Adrenal gland (tissue), 12 donors: ENCODE measurements around the gene SLC35A2. TPM values are rescaled to one million over a fixed set of nuclear protein-coding genes. Genes with fewer than 3 reads are reported as not detected.

ENCODE experiments used
- DNase-seq, 7 donors: peaks; one replicate each; pipeline ENCODE4 v3.0.0-alpha.2; 2019 to 2020
- H3K27ac ChIP-seq, 5 donors: fragments of 200-600 bp; sonication (generic) in 4 of 5; 1 replicate in 3 of 5; 2 replicates in 2 of 5; pipeline versions ENCODE4 v1.5.1 to v1.8.0; 2016 to 2020; ENCODE audit warnings: mild to moderate bottlenecking in 1 of 5
- H3K27me3 ChIP-seq: fragments of 200-600 bp; 2 replicates; pipeline ENCODE4 v1.8.0; 2021
- H3K36me3 ChIP-seq, 2 donors: fragments of 200-600 bp; replicated peaks in 1 of 2; 1 replicate in 1 of 2; 2 replicates in 1 of 2; pipeline versions ENCODE4 v1.5.1 to v1.8.0; 2018 to 2022
- H3K4me1 ChIP-seq, 2 donors: fragments of 200-600 bp; replicated peaks in 1 of 2; 1 replicate in 1 of 2; 2 replicates in 1 of 2; pipeline versions ENCODE4 v1.5.1 to v1.8.0; 2018 to 2021
- H3K4me3 ChIP-seq, 4 donors: fragments of 200-600 bp; sonication (generic) in 3 of 4; one replicate each; pipeline ENCODE4 v1.5.1; 2016 to 2018
- H3K9me3 ChIP-seq, 3 donors: fragments of 200-600 bp; sonication (generic) in 1 of 3; replicated peaks in 1 of 3; 1 replicate in 2 of 3; 2 replicates in 1 of 3; pipeline versions ENCODE4 v1.5.1 to v1.8.0; 2016 to 2021
- POLR2A ChIP-seq, 2 donors: fragments of 450-650 bp; IDR thresholded peaks; one replicate each; pipeline ENCODE4 v1.6.1; 2017; ENCODE audit warnings: antibody characterized with exemption in 2 of 2, mild to moderate bottlenecking in 2 of 2, moderate library complexity in 1 of 2
- WGBS, 4 donors: extraction: QIAGEN DNeasy Blood & Tissue Kit in 2 of 4; methylation state at CpG; one replicate each; pipeline versions ENCODE4 v1.1.5 to v1.1.7; 2013 to 2017; 5-methylcytosine and 5-hydroxymethylcytosine counted together
- intact Hi-C, 2 donors: fragments of 100-400 bp; cut with DNase I; formaldehyde crosslinking; loops; one replicate each; pipeline versions ENCODE4 v1.14.1 to v1.15.0; 2022 to 2023
- polyA plus RNA-seq, 3 donors: library from polyadenylated mRNA; stranded (reverse); fragments of 200-250 nt in 2 of 3; fragments of 350-450 nt in 1 of 3; fragmentation: Illumina TruSeq in 1 of 3; extraction: RNeasy Lipid Tissue Mini Kit (QIAGEN cat#74804) in 1 of 3; gene quantifications; one replicate each; pipeline ENCODE4 v1.2.3, GENCODE V29; 2013 to 2014
- total RNA-seq, 9 donors: library from RNA; depleted of rRNA in 4 of 9; stranded (reverse); fragments of >200 nt in 4 of 9; fragments of 120-200 nt in 1 of 9; fragmentation: NEBNext Ultra II Directional in 1 of 9; extraction: Animal tissue kit (Norgen Biotek cat#: 25700) in 1 of 9; gene quantifications; one replicate each; pipeline versions ENCODE4 v1.1.0 to v1.2.4, GENCODE V29; 2013 to 2023
- TF ChIP-seq, protein P1 (sequence below), 6 experiments: fragments of 450-650 bp in 4 of 6; fragments of 200-600 bp in 2 of 6; sonication (generic) in 1 of 6; IDR thresholded peaks; 1 replicate in 5 of 6; 2 replicates in 1 of 6; pipeline versions ENCODE4 v1.5.1 to v1.8.0; 2016 to 2021; ENCODE audit warnings: antibody characterized with exemption in 6 of 6, mild to moderate bottlenecking in 2 of 6, moderate library complexity in 1 of 6
- donor health status: healthy with polysubstance abuse.
- donor health status: Bipolar disorder and iron deficiency.
- donor health status: DM: yes; HTN: yes; CAD: no.
- donor health status: DM: no; HTN: no; CAD: no.
- donor health status: DM: no; HTN: no; CAD: no.
- donor health status: DM: yes; HTN: yes; CAD: no.

Gene SLC35A2
- total and polyA plus RNA-seq, 12 donors, result 5.1 to 59.7 (median 31.9) TPM

DNA sequence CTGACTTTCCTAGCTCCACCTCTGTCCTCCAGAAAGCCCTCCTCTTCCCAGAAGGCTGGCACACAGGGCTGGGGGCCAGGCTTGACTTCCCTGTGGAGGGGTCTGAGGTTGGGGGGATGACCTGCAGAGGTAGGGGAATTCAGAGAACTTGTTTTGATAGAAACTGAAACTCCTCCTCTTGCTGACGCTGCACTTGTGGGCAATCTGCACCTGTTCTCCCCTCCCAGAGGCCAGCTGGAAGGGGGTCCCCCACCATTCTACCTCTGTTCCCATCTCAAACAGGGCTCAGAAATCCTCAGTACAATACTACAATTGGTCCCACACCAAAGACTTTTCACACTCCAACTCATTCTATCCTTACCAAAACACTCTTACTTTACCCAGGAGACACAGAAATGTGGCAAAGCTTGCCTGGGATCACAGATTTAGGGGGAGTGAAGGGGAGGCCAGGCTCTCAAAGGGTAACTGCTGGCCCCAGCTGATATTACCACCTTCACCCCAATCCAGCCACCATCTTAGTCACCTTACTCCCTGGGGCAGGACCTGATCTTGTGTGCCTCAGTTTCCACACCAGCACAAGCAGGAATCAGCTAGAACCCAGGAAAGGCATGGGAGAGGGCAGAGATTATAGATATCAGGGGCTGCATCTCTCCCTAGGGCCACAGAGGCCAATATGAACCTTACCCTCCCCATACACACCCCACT, 27.4 kb upstream of the SLC35A2 start:
- 50 to 79% (median 63%) methylated on average over 1 of the region's 1 CpG for WGBS, 4 donors
- H3K27ac ChIP-seq, result no peak overlapping the region
- H3K4me1 ChIP-seq, result peaks cover 0 to 21% of the 10 kb centered on the region in 2 donors
- no peaks in the 10 kb centered on the region for H3K27me3 ChIP-seq
- no peak overlapping the region for H3K4me3 ChIP-seq
- DNase-seq, result no peak
- H3K36me3 ChIP-seq, result peaks cover 0 to 9% of the 10 kb centered on the region in 2 donors
- no peak for TF ChIP-seq POLR2A (IDR thresholded peaks at IDR 0.05)
- TF ChIP-seq, protein P1, sequence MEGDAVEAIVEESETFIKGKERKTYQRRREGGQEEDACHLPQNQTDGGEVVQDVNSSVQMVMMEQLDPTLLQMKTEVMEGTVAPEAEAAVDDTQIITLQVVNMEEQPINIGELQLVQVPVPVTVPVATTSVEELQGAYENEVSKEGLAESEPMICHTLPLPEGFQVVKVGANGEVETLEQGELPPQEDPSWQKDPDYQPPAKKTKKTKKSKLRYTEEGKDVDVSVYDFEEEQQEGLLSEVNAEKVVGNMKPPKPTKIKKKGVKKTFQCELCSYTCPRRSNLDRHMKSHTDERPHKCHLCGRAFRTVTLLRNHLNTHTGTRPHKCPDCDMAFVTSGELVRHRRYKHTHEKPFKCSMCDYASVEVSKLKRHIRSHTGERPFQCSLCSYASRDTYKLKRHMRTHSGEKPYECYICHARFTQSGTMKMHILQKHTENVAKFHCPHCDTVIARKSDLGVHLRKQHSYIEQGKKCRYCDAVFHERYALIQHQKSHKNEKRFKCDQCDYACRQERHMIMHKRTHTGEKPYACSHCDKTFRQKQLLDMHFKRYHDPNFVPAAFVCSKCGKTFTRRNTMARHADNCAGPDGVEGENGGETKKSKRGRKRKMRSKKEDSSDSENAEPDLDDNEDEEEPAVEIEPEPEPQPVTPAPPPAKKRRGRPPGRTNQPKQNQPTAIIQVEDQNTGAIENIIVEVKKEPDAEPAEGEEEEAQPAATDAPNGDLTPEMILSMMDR (IDR thresholded peaks at IDR 0.05), result no peak
- no peaks in the 10 kb centered on the region for H3K9me3 ChIP-seq
- intact Hi-C loops, result no loop called here

DNA sequence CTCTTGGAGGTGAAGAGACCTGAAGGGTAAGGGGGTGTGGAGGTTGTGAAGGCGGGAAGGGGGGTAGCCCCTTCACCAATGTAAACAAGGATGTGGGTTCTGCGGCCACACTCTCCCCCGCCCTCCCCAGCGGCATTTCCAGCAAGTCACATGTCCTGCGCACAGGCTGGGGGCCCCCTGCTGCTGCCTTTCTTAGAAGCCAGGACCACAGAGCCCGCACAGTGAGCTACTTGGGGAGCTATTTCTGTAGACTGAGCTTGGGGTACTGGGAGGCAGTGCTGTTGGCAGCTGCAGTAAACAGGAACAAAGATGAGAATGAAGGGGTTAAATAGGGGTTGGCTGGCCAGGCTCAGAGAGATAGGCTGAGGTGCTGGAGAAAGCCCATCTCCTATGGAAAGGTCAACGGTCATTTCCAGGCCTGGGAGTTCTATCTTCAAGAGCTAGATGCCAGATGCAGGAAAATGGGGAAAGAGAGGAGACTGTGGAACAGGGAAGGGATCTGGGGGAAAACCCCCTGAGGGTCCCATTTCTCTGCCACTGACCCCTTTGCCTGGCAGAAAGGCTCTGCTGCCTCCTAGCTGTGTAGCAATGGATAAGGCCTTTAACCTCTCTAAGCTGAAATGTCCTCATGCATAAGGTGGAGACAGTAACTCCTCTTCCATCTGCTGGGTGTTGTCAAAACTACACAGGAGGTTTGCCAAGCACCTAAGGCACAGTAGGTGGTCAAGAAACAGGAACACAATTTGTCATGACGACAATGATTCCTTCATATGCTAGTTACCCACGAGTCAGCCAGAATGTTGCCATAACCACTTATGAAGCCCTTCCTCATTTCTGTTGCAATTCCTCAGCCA, 25.8 kb upstream of the SLC35A2 start:
- Histone ChIP-seq H3K4me1 (peaks cover 0 to 21% of the 10 kb centered on the region in 2 donors), H3K9me3 (no peaks in the 10 kb centered on the region), H3K36me3 (peaks cover 0 to 15% of the 10 kb centered on the region in 2 donors), H3K4me3 (no peak overlapping the region), H3K27me3 (no peaks in the 10 kb centered on the region), H3K27ac (peak overlapping the region in 2 of 5 donors; percentile 47 to 52)
- TF ChIP-seq, protein P1 (IDR thresholded peaks at IDR 0.05), result no peak
- intact Hi-C loops, result no loop called here
- 42 to 60% (median 48%) methylated on average over 3 to 9 of the region's 9 CpGs for WGBS, 4 donors
- DNase-seq, result peak in 1 of 7 donors; percentile 56

DNA sequence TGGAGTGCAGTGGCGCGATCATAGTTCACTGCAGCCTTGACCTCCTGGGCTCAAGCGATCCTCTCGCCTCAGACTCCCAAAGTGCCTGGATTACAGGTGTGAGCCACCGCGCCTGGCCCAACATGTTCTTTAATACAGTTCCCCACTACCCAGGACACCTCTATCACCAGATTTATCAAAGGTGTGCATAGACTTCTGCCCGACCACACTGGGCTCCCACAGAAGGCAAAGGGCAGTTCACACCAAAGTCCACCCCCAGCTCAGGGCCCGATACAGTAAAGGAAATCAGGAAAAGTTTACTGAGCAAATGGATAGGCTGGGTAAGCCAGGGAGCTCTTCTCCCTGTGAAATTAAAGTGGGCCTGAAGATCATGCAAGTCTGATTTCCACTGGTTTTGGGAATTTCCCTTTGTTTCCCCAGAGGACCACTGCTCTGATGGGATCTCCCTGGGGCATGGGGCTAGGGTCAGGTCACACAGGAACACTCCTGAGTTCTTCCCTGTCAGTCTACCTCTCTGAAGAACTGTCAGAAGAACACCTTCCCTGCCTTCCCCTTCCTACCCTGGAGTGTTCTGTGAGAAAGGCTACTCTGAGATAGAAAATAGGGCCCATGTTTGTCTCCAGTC, 25.1 kb upstream of the SLC35A2 start:
- H3K4me3 ChIP-seq, result no peak overlapping the region
- no peak for TF ChIP-seq POLR2A (IDR thresholded peaks at IDR 0.05)
- TF ChIP-seq, protein P1 (IDR thresholded peaks at IDR 0.05), result no peak
- H3K27me3 ChIP-seq, result no peaks in the 10 kb centered on the region
- WGBS, 4 donors, result 60 to 83% (median 79%) methylated on average over 4 to 8 of the region's 8 CpGs
- DNase-seq, result no peak
- no peaks in the 10 kb centered on the region for H3K9me3 ChIP-seq
- peaks cover 0 to 17% of the 10 kb centered on the region in 2 donors for H3K4me1 ChIP-seq
- intact Hi-C loops, result no loop called here
- peak overlapping the region in 1 of 5 donors; percentile 52 for H3K27ac ChIP-seq
- H3K36me3 ChIP-seq, result peaks cover 0 to 19% of the 10 kb centered on the region in 2 donors

DNA sequence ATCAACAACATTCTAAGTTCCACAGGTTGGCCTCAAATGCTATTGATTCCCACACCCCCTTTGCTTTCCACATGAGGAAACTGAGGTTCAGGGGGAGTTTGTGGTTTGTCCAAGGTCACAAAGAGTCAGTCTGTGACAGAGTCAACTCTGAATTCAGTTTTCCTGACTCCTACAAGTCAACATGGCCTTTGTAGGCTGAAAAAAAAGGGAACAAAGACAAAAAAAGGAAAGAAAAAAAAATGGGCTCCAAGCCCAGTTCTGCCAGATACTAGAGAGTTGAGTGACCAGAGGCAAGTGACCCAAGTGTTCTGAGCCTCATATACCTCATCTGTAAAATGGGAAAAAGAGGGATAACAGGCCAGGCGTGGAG, 23.8 kb upstream of the SLC35A2 start:
- Histone ChIP-seq H3K27ac (peak overlapping the region in 1 of 5 donors; percentile 40), H3K9me3 (no peaks in the 10 kb centered on the region), H3K4me1 (peaks cover 0 to 13% of the 10 kb centered on the region in 2 donors), H3K27me3 (no peaks in the 10 kb centered on the region), H3K4me3 (no peak overlapping the region), H3K36me3 (peaks cover 0 to 23% of the 10 kb centered on the region in 2 donors)
- DNase-seq, result no peak
- 50 to 89% (median 83%) methylated on average over 1 of the region's 1 CpG for WGBS, 4 donors
- intact Hi-C loops, result no loop called here
- TF ChIP-seq, protein P1 (IDR thresholded peaks at IDR 0.05), result no peak
- no peak for TF ChIP-seq POLR2A (IDR thresholded peaks at IDR 0.05)
